ENCODE data around the gene MICAL2. TPM values are rescaled to one million over a fixed set of nuclear protein-coding genes. Genes with fewer than 3 reads are reported as not detected.
A peak's percentile ranks its signal among the peaks of the same experiment; 100 is the strongest.

The MICAL2 gene
- total and polyA plus RNA-seq, 7 donors: 6.8 to 45.7 (median 15.0) TPM

GRCh38 chr11:12088047-12088481 is 22.3 kb upstream of the MICAL2 start:
- no peak overlapping the region for H3K4me3 ChIP-seq
- DNase-seq (peak in 1 of 2 donors; percentile 68), ATAC-seq (peak in 2 of 4 donors; percentile 28 to 36)
- H3K9me3 ChIP-seq: no peaks in the 10 kb centered on the region
- WGBS, 3 donors: 54 to 58% (median 58%) methylated on average over 7 of the region's 7 CpGs
- TF ChIP-seq, protein P1, sequence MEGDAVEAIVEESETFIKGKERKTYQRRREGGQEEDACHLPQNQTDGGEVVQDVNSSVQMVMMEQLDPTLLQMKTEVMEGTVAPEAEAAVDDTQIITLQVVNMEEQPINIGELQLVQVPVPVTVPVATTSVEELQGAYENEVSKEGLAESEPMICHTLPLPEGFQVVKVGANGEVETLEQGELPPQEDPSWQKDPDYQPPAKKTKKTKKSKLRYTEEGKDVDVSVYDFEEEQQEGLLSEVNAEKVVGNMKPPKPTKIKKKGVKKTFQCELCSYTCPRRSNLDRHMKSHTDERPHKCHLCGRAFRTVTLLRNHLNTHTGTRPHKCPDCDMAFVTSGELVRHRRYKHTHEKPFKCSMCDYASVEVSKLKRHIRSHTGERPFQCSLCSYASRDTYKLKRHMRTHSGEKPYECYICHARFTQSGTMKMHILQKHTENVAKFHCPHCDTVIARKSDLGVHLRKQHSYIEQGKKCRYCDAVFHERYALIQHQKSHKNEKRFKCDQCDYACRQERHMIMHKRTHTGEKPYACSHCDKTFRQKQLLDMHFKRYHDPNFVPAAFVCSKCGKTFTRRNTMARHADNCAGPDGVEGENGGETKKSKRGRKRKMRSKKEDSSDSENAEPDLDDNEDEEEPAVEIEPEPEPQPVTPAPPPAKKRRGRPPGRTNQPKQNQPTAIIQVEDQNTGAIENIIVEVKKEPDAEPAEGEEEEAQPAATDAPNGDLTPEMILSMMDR (IDR thresholded peaks at IDR 0.05): peak; percentile 9
- peaks cover 24% of the 10 kb centered on the region for H3K4me1 ChIP-seq
- intact Hi-C loops (cut with DNase I): no loop called here
- peak overlapping the region; percentile 70 for H3K27ac ChIP-seq
- H3K36me3 ChIP-seq (ENCODE audit: insufficient read depth in 1 of 2, low read depth in 1 of 2): no peaks in the 10 kb centered on the region
- no peaks in the 10 kb centered on the region for H3K27me3 ChIP-seq (ENCODE audit: insufficient read depth in 3 of 3, low read length in 2 of 3)

- no peaks in the 10 kb centered on the region for H3K9me3 ChIP-seq
- H3K27me3 ChIP-seq (ENCODE audit: insufficient read depth in 3 of 3, low read length in 2 of 3): no peaks in the 10 kb centered on the region
- WGBS, 3 donors: 93% methylated on average over 9 of the region's 9 CpGs
- DNase-seq (no peak), ATAC-seq (no peak)
- TF ChIP-seq, protein P1 (IDR thresholded peaks at IDR 0.05): no peak
- H3K4me1 ChIP-seq: peaks cover 24% of the 10 kb centered on the region
- no peak overlapping the region for H3K27ac ChIP-seq
- H3K36me3 ChIP-seq (ENCODE audit: insufficient read depth in 1 of 2, low read depth in 1 of 2): no peaks in the 10 kb centered on the region
- intact Hi-C loops (cut with DNase I): no loop called here
- H3K4me3 ChIP-seq: no peak overlapping the region
Observed at GRCh38 chr11:12088531-12088930, 21.9 kb upstream of the MICAL2 start.

GRCh38 chr11:12089041-12089440 is 21.3 kb upstream of the MICAL2 start:
- ATAC-seq: no peak
- intact Hi-C loops (cut with DNase I): no loop called here
- 87 to 93% (median 90%) methylated on average over 4 of the region's 4 CpGs for WGBS, 3 donors

DNA sequence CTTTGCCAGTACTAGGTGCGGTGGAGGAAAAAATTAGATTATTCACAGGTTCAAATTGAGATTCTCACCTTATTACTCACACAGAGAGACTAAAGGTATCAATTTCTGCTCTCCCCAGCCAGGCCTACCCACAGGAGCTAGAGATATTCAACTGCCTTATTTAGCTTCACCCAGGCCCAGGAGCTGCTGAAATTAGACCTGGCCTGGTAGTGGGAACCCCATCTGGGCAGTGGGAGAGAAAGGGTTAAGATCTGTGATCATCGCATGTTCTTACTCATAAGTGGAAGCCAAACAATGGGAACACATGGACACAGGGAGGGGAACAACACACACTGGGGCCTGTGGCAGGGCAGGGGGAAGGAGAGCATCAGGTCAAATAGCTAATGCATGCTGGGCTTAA is 20.9 kb upstream of the MICAL2 start:
- H3K27ac ChIP-seq: no peak overlapping the region
- intact Hi-C loops (cut with DNase I): no loop called here
- 80 to 90% (median 83%) methylated on average over 2 of the region's 2 CpGs for WGBS, 3 donors
- ATAC-seq (no peak), DNase-seq (no peak)
- H3K4me3 ChIP-seq: no peak overlapping the region
- H3K27me3 ChIP-seq (ENCODE audit: insufficient read depth in 3 of 3, low read length in 2 of 3): no peaks in the 10 kb centered on the region
- TF ChIP-seq, protein P1 (IDR thresholded peaks at IDR 0.05): no peak
- H3K36me3 ChIP-seq (ENCODE audit: insufficient read depth in 1 of 2, low read depth in 1 of 2): no peaks in the 10 kb centered on the region
- H3K9me3 ChIP-seq: no peaks in the 10 kb centered on the region
- H3K4me1 ChIP-seq: peaks cover 24% of the 10 kb centered on the region

More at GRCh38 chr11:12089041-12089440, 21.3 kb upstream of the MICAL2 start:
- H3K36me3 ChIP-seq (ENCODE audit: insufficient read depth in 1 of 2, low read depth in 1 of 2): no peaks in the 10 kb centered on the region
- H3K4me1 ChIP-seq: peaks cover 24% of the 10 kb centered on the region
- no peak for DNase-seq
- no peaks in the 10 kb centered on the region for H3K9me3 ChIP-seq
- TF ChIP-seq, protein P1 (IDR thresholded peaks at IDR 0.05): no peak
- no peaks in the 10 kb centered on the region for H3K27me3 ChIP-seq (ENCODE audit: insufficient read depth in 3 of 3, low read length in 2 of 3)
- no peak overlapping the region for H3K27ac ChIP-seq
- no peak overlapping the region for H3K4me3 ChIP-seq

GRCh38 chr11:12090061-12090591 is 20.3 kb upstream of the MICAL2 start:
- H3K9me3 ChIP-seq: no peaks in the 10 kb centered on the region
- H3K36me3 ChIP-seq (ENCODE audit: insufficient read depth in 1 of 2, low read depth in 1 of 2): no peaks in the 10 kb centered on the region
- TF ChIP-seq, protein P1 (IDR thresholded peaks at IDR 0.05): no peak
- H3K4me3 ChIP-seq: no peak overlapping the region
- DNase-seq (no peak), ATAC-seq (no peak)
- peak overlapping the region; percentile 4 for H3K27ac ChIP-seq
- intact Hi-C loops (cut with DNase I): no loop called here
- 66 to 84% (median 69%) methylated on average over 4 of the region's 4 CpGs for WGBS, 3 donors
- peaks cover 24% of the 10 kb centered on the region for H3K4me1 ChIP-seq
- H3K27me3 ChIP-seq (ENCODE audit: insufficient read depth in 3 of 3, low read length in 2 of 3): no peaks in the 10 kb centered on the region

Measured in psoas muscle (tissue), 8 donors.